Measurements from ENCODE around the gene CACNB2. TPM values are rescaled to one million over a fixed set of nuclear protein-coding genes. Genes with fewer than 3 reads are reported as not detected.

The CACNB2 gene
- total RNA-seq, 1 experiment from 2014 or later = not detected

DNA sequence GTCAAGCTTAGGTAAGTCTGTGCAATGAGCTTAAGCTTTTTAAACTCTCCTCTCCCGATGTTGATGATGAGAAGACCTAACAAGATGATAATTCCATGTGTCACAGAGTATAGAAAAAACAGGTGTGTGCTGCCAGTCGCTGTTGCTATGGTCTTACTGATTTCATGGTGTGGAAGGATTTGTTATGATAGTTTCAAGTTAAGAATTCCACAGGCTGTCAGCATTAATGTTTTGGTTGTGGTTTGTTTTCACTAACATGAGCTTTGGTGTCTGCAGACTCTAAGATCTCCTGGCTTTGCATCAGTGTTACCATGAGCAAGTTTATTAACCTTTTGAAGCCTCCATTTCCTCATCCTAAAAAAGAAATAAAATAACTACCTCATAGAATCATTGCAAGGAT, 387.5 kb downstream of the CACNB2 start:
- TF ChIP-seq TCF7L2 (IDR thresholded peaks at IDR 0.05; ENCODE audit: low read depth, low read length) = no peak
- TF ChIP-seq, protein P1, sequence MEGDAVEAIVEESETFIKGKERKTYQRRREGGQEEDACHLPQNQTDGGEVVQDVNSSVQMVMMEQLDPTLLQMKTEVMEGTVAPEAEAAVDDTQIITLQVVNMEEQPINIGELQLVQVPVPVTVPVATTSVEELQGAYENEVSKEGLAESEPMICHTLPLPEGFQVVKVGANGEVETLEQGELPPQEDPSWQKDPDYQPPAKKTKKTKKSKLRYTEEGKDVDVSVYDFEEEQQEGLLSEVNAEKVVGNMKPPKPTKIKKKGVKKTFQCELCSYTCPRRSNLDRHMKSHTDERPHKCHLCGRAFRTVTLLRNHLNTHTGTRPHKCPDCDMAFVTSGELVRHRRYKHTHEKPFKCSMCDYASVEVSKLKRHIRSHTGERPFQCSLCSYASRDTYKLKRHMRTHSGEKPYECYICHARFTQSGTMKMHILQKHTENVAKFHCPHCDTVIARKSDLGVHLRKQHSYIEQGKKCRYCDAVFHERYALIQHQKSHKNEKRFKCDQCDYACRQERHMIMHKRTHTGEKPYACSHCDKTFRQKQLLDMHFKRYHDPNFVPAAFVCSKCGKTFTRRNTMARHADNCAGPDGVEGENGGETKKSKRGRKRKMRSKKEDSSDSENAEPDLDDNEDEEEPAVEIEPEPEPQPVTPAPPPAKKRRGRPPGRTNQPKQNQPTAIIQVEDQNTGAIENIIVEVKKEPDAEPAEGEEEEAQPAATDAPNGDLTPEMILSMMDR (IDR thresholded peaks at IDR 0.05) = no peak
- TF ChIP-seq REST (IDR thresholded peaks at IDR 0.05; ENCODE audit: insufficient read depth in 1 of 2, low read depth in 2 of 2, low read length in 1 of 2) = no peak
- TF ChIP-seq SIN3A (IDR thresholded peaks at IDR 0.05; ENCODE audit: borderline replicate concordance, insufficient read depth, low read depth, low read length) = no peak
- no peak for TF ChIP-seq POLR2AphosphoS5 (IDR thresholded peaks at IDR 0.05; ENCODE audit: low read depth, low read length)
- Histone ChIP-seq H3K27me3 (ENCODE audit: control insufficient read depth, insufficient read depth, low read length) (no peaks in the 10 kb centered on the region), H3K4me1 (ENCODE audit: control insufficient read depth, insufficient read depth, low read length) (no peaks in the 10 kb centered on the region), H3K36me3 (ENCODE audit: control insufficient read depth, insufficient read depth, low read length) (no peaks in the 10 kb centered on the region), H3K27ac (ENCODE audit: low read length) (no peak overlapping the region), H3K4me3 (ENCODE audit: low read depth in 2 of 2, low read length in 2 of 2) (no peak overlapping the region), H3K9me3 (ENCODE audit: control insufficient read depth, insufficient read depth, low read depth, low read length) (no peaks in the 10 kb centered on the region)
- BruUV-seq (replicated peaks) = no TSS peak
- ChIA-PET CTCF (interaction anchor here (0.6 kb wide), 2 partner anchors 50 to 135 kb away, joined by 3 to 6 read pairs; no protein-coding TSS in a partner anchor), POLR2A (no interaction called here)
- DNase-seq (ENCODE audit: low read depth, low spot score) (no peak), ATAC-seq (no peak)
- intact Hi-C loops (cut with micrococcal nuclease; ENCODE audit: unreplicated experiment) = no loop called here
- in situ Hi-C loops (cut with HindIII; ENCODE audit: low pct_unique_long_range_greater_than_20kb, low sequenced_read_pairs) = no loop called here

- TF ChIP-seq POLR2AphosphoS5 (IDR thresholded peaks at IDR 0.05; ENCODE audit: low read depth, low read length) (no peak), TCF7L2 (IDR thresholded peaks at IDR 0.05; ENCODE audit: low read depth, low read length) (no peak), SIN3A (IDR thresholded peaks at IDR 0.05; ENCODE audit: borderline replicate concordance, insufficient read depth, low read depth, low read length) (no peak), REST (IDR thresholded peaks at IDR 0.05; ENCODE audit: insufficient read depth in 1 of 2, low read depth in 2 of 2, low read length in 1 of 2) (no peak)
- TF ChIP-seq, protein P1 (IDR thresholded peaks at IDR 0.05) = no peak
- POLR2A ChIA-PET = no interaction called here
- BruUV-seq (replicated peaks) = no TSS peak
Observed at GRCh38 chr10:18528292-18528691, 388.1 kb downstream of the CACNB2 start.

More at GRCh38 chr10:18528292-18528691, 388.1 kb downstream of the CACNB2 start:
- Histone ChIP-seq H3K9me3 (ENCODE audit: control insufficient read depth, insufficient read depth, low read depth, low read length) (no peaks in the 10 kb centered on the region), H3K36me3 (ENCODE audit: control insufficient read depth, insufficient read depth, low read length) (no peaks in the 10 kb centered on the region), H3K4me3 (ENCODE audit: low read depth in 2 of 2, low read length in 2 of 2) (no peak overlapping the region), H3K27me3 (ENCODE audit: control insufficient read depth, insufficient read depth, low read length) (no peaks in the 10 kb centered on the region), H3K4me1 (ENCODE audit: control insufficient read depth, insufficient read depth, low read length) (no peaks in the 10 kb centered on the region), H3K27ac (ENCODE audit: low read length) (no peak overlapping the region)
- DNase-seq (ENCODE audit: low read depth, low spot score) (no peak), ATAC-seq (no peak)
- CTCF ChIA-PET = interaction anchor here (0.6 kb wide), 2 partner anchors 50 to 134 kb away, joined by 3 to 6 read pairs; no protein-coding TSS in a partner anchor
- intact Hi-C loops (cut with micrococcal nuclease; ENCODE audit: unreplicated experiment) = no loop called here
- in situ Hi-C loops (cut with HindIII; ENCODE audit: low pct_unique_long_range_greater_than_20kb, low sequenced_read_pairs) = no loop called here

All from Panc1 (cell line).